Panc1 (cell line): ENCODE results near the gene GPR15LG. TPM values are rescaled to one million over a fixed set of nuclear protein-coding genes. Genes with fewer than 3 reads are reported as not detected.
"Not testable (repeated sequence)": the region's sequence is repeated elsewhere in the genome, so short reads cannot be mapped to it uniquely, and the experiment has no call there.

Experiments
- ATAC-seq: fragments of 200-7000 bp; cut with Tn5 transposase; 2 replicates; pipeline ENCODE4 v1.9.1; 2020; ENCODE audit warnings: mild to moderate bottlenecking, moderate library complexity
- BruUV-seq: library from RNA; stranded (reverse); fragments of 400-500 nt; replicated peaks from 2 replicates; lab custom pipeline; 2021; lab: Mats Ljungman, UMichigan
- CTCF ChIA-PET: fragments of 300-600 bp; sonication (Branson Sonifier 250); formaldehyde crosslinking; loops from one replicate; lab custom pipeline; 2022; ENCODE audit warnings: antibody characterized with exemption; lab: Charles Lee
- POLR2A ChIA-PET: fragments of 300-600 bp; sonication (Branson Sonifier 250); formaldehyde crosslinking; loops from one replicate; lab custom pipeline; 2022; ENCODE audit warnings: antibody characterized with exemption; lab: Charles Lee
- DNase-seq: peaks from one replicate; pipeline ENCODE4 v3.0.0-alpha.2; 2010; ENCODE audit warnings: low read depth, low spot score
- H3K27ac ChIP-seq: 2 replicates; pipeline ENCODE4 v1.5.1; 2011; ENCODE audit warnings: mild to moderate bottlenecking, low read length, inconsistent platforms
- H3K27me3 ChIP-seq: fragments of 200-500 bp; sonication (Bioruptor generic); 2 replicates; pipeline ENCODE4 v1.6.0; 2014; ENCODE audit warnings: low read length, inconsistent platforms; ENCODE audit not compliant: control insufficient read depth, insufficient read depth
- H3K36me3 ChIP-seq: fragments of 200-500 bp; sonication (Bioruptor generic); 2 replicates; pipeline ENCODE4 v1.5.1; 2014; ENCODE audit warnings: inconsistent platforms, mild to moderate bottlenecking, low read length, moderate library complexity; ENCODE audit not compliant: control insufficient read depth, insufficient read depth
- H3K4me1 ChIP-seq: 2 replicates; pipeline ENCODE4 v1.5.1; 2011; ENCODE audit warnings: inconsistent platforms, mild to moderate bottlenecking, low read length, moderate library complexity; ENCODE audit not compliant: control insufficient read depth, insufficient read depth
- H3K4me3 ChIP-seq, 2 experiments: 2 replicates each; pipeline ENCODE4 v1.5.1; 2011 to 2012; ENCODE audit warnings: low read depth in 2 of 2, low read length in 2 of 2, mild to moderate bottlenecking in 2 of 2, inconsistent platforms in 1 of 2, moderate library complexity in 1 of 2
- H3K9me3 ChIP-seq: fragments of 200-500 bp; sonication (Bioruptor generic); 2 replicates; pipeline ENCODE4 v1.5.1; 2014; ENCODE audit warnings: low read depth, mild to moderate bottlenecking, inconsistent platforms, low read length, moderate library complexity; ENCODE audit not compliant: control insufficient read depth, insufficient read depth
- CTCF ChIP-seq: fragments of 450-650 bp; IDR thresholded peaks from 2 replicates; pipeline ENCODE4 v1.5.1; 2017; ENCODE audit warnings: mild to moderate bottlenecking
- POLR2AphosphoS5 ChIP-seq: IDR thresholded peaks from 2 replicates; pipeline ENCODE4 v1.6.1; 2012; ENCODE audit warnings: mild to moderate bottlenecking, low read depth, low read length, moderate library complexity
- REST ChIP-seq, 2 experiments: IDR thresholded peaks; 2 replicates each; pipeline ENCODE4 v1.6.1; 2011 to 2012; ENCODE audit warnings: low read depth in 2 of 2, control low read depth in 1 of 2, low read length in 1 of 2, mild to moderate bottlenecking in 1 of 2, moderate library complexity in 1 of 2; ENCODE audit not compliant: insufficient read depth in 1 of 2
- SIN3A ChIP-seq: IDR thresholded peaks from 2 replicates; pipeline ENCODE4 v1.6.1; 2012; ENCODE audit warnings: low read depth, mild to moderate bottlenecking, low read length, moderate library complexity, borderline replicate concordance; ENCODE audit not compliant: insufficient read depth
- TCF7L2 ChIP-seq: IDR thresholded peaks from 2 replicates; pipeline ENCODE4 v1.6.1; 2011; ENCODE audit warnings: mild to moderate bottlenecking, low read depth, low read length, inconsistent platforms
- in situ Hi-C: cut with HindIII; loops from 2 replicates; pipeline ENCODE4 v1.10.0; 2016; ENCODE audit warnings: low sequenced_read_pairs, low pct_unique_long_range_greater_than_20kb
- intact Hi-C: fragments of 100-400 bp; cut with micrococcal nuclease; formaldehyde crosslinking; loops from one replicate; pipeline ENCODE4 v1.10.0; 2022; ENCODE audit not compliant: unreplicated experiment
- total RNA-seq: library from RNA; stranded (reverse); gene quantifications from one replicate; pipeline ENCODE4 v1.2.1, GENCODE V29; 2021; ENCODE audit not compliant: unreplicated experiment

Gene GPR15LG
- total RNA-seq, 1 experiment from 2014 or later: 0.41 TPM

- intact Hi-C loops: no loop called here
- BruUV-seq: no TSS peak
- DNase-seq: no peak
- Histone ChIP-seq H3K36me3 (no peaks in the 10 kb centered on the region), H3K9me3 (no peaks in the 10 kb centered on the region), H3K27me3 (no peaks in the 10 kb centered on the region), H3K4me1 (no peaks in the 10 kb centered on the region), H3K27ac (no peak overlapping the region), H3K4me3 (no peak overlapping the region)
- TF ChIP-seq POLR2AphosphoS5: no peak
- TF ChIP-seq TCF7L2: no peak
- no peak for TF ChIP-seq CTCF
- no peak for TF ChIP-seq SIN3A
- no peak for TF ChIP-seq REST (IDR thresholded peaks at IDR 0.05; ENCODE audit: insufficient read depth in 1 of 2, low read depth in 2 of 2, low read length in 1 of 2)
- ATAC-seq: no peak
- POLR2A ChIA-PET: no interaction called here
- CTCF ChIA-PET: no interaction called here
- in situ Hi-C loops: no loop called here
These were observed 4.6 kb downstream of the GPR15LG start for GRCh38 chr10:84178160-84178609.

- no peaks in the 10 kb centered on the region for H3K36me3 ChIP-seq
- no peak for TF ChIP-seq REST (IDR thresholded peaks at IDR 0.05; ENCODE audit: insufficient read depth in 1 of 2, low read depth in 2 of 2, low read length in 1 of 2)
- TF ChIP-seq SIN3A: no peak
- TF ChIP-seq POLR2AphosphoS5: no peak
- TF ChIP-seq CTCF: no peak
- TF ChIP-seq TCF7L2: no peak
- H3K27ac ChIP-seq: no peak overlapping the region
- H3K27me3 ChIP-seq: no peaks in the 10 kb centered on the region
- POLR2A ChIA-PET: no interaction called here
- no peaks in the 10 kb centered on the region for H3K4me1 ChIP-seq
- CTCF ChIA-PET: no interaction called here
- H3K9me3 ChIP-seq: no peaks in the 10 kb centered on the region
- DNase-seq (no peak), ATAC-seq (peak; percentile 44)
- in situ Hi-C loops: no loop called here
- BruUV-seq: no TSS peak
- no peak overlapping the region for H3K4me3 ChIP-seq
- intact Hi-C loops: no loop called here
These were observed 5.6 kb downstream of the GPR15LG start for GRCh38 chr10:84179059-84179710.

GRCh38 chr10:84180386-84180785, 6.8 kb downstream of the GPR15LG start:
- POLR2A ChIA-PET, H3K4me3 ChIP-seq, in situ Hi-C loops, intact Hi-C loops, H3K27ac ChIP-seq, H3K9me3 ChIP-seq, H3K36me3 ChIP-seq, H3K4me1 ChIP-seq, ATAC-seq, CTCF ChIA-PET, BruUV-seq, H3K27me3 ChIP-seq, DNase-seq: not testable (repeated sequence)
